Hepatocyte (in vitro differentiated cells): ENCODE data around the gene PRKAG1. TPM values are rescaled to one million over a fixed set of nuclear protein-coding genes. Genes with fewer than 3 reads are reported as not detected.

Experiments
- DNase-seq: peaks from one replicate; pipeline ENCODE4 v3.0.0-alpha.2; 2016; ENCODE audit warnings: low spot score
- H2AFZ ChIP-seq: fragments of 200-600 bp; sonication (generic); 2 replicates; pipeline ENCODE4 v1.6.0; 2016; ENCODE audit warnings: antibody characterized with exemption, mild to moderate bottlenecking
- H3K27ac ChIP-seq: fragments of 200-600 bp; sonication (generic); 2 replicates; pipeline ENCODE4 v1.5.1; 2016; ENCODE audit warnings: mild to moderate bottlenecking
- H3K27me3 ChIP-seq: fragments of 200-600 bp; sonication (generic); 2 replicates; pipeline ENCODE4 v1.6.1; 2016
- H3K36me3 ChIP-seq: fragments of 200-600 bp; sonication (generic); replicated peaks from 2 replicates; pipeline ENCODE4 v1.5.1; 2016; ENCODE audit warnings: low read depth; ENCODE audit not compliant: insufficient read depth
- H3K4me1 ChIP-seq: fragments of 200-600 bp; sonication (generic); 2 replicates; pipeline ENCODE4 v1.5.1; 2016; ENCODE audit warnings: mild to moderate bottlenecking, moderate library complexity; ENCODE audit not compliant: insufficient read depth
- H3K4me2 ChIP-seq: fragments of 200-600 bp; sonication (generic); 2 replicates; pipeline ENCODE4 v1.6.0; 2016
- H3K4me3 ChIP-seq: fragments of 200-600 bp; sonication (generic); 2 replicates; pipeline ENCODE4 v1.5.1; 2016; ENCODE audit warnings: mild to moderate bottlenecking
- H3K79me2 ChIP-seq: fragments of 200-600 bp; sonication (generic); 2 replicates; pipeline ENCODE4 v1.6.0; 2017; ENCODE audit warnings: mild to moderate bottlenecking
- H3K9me2 ChIP-seq: fragments of 200-600 bp; sonication (generic); replicated peaks from 2 replicates; pipeline ENCODE4 v1.6.0; 2017; ENCODE audit warnings: mild to moderate bottlenecking; ENCODE audit not compliant: insufficient read depth
- H3K9me3 ChIP-seq: fragments of 200-600 bp; sonication (generic); 2 replicates; pipeline ENCODE4 v1.5.1; 2016; ENCODE audit warnings: low read depth, mild to moderate bottlenecking
- H4K20me1 ChIP-seq: fragments of 200-600 bp; sonication (generic); 2 replicates; pipeline ENCODE4 v1.6.0; 2016; ENCODE audit warnings: mild to moderate bottlenecking; ENCODE audit not compliant: insufficient read depth, poor library complexity, severe bottlenecking
- EZH2 ChIP-seq: fragments of 200-600 bp; sonication (generic); IDR thresholded peaks from 2 replicates; pipeline ENCODE4 v1.6.1; 2016; ENCODE audit warnings: antibody characterized with exemption, mild to moderate bottlenecking, borderline replicate concordance
- EZH2phosphoT487 ChIP-seq: fragments of 200-600 bp; sonication (generic); IDR thresholded peaks from one replicate; pipeline ENCODE4 v1.6.1; 2018; ENCODE audit warnings: antibody characterized with exemption, mild to moderate bottlenecking, low read depth, moderate library complexity; ENCODE audit not compliant: unreplicated experiment, severe bottlenecking
- WGBS: methylation state at CpG from one replicate; pipeline ENCODE4 v1.1.6; 2016; ENCODE audit warnings: low lambda C conversion rate; ENCODE audit errors: missing lambda C conversion rate; 5-methylcytosine and 5-hydroxymethylcytosine counted together
- polyA plus RNA-seq: library from polyadenylated mRNA; unstranded; fragments of >200 nt; fragmentation: Nextera tagmentation; extraction: Ambion mirVana; gene quantifications from 2 replicates; pipeline ENCODE4 v1.2.1, GENCODE V29; 2016
- total RNA-seq: library from RNA; depleted of rRNA; stranded (reverse); fragments of >200 nt; gene quantifications from 2 replicates; pipeline ENCODE4 v1.2.3, GENCODE V29; 2014
- TF ChIP-seq, protein P1 (sequence below): fragments of 200-600 bp; sonication (generic); IDR thresholded peaks from 2 replicates; pipeline ENCODE4 v1.5.1; 2016; ENCODE audit warnings: antibody characterized with exemption, mild to moderate bottlenecking; ENCODE audit not compliant: poor library complexity

PRKAG1 gene
- total and polyA plus RNA-seq, 2 experiments from 2014 or later, result 46.0 to 61.5 TPM

DNA sequence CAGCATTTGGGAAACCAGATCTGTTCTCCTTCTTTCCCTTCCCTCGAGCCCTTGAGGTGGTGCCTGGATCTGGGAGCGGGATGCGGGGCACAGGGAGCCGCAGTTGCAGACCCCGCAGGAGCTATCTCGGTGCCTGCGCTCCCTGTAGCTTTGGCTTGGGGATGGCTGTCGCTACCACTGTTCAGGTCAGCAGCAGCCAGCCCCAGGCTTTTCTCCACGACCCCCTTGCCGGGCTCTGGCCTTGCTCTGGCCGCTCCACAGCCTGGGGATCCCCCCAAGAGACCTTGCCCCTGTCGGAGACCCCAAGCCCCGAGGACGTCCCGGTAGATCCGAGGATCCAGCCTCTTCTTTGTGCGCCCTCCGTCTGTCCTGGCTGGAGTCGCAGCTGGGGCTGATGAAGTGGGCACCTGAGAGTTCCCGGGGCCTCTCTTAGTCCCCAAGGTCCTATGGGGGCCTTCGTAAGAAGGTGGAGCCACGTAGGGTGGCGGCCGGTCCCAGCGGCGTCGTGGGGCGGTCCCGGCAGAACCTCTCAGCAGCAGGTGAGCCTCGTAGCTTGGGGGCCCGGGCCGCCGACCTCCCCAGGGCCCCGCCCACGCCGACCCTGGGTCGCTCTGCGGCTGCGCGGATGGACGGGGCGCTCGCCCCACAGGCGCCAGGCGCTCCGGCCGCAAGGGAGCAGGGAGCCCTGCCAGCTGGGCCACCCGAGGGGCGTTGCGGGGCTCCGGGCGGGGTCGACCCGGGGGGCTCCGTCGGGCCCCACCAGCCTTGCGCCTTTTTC is 20.7 kb downstream of the PRKAG1 start:
- Histone ChIP-seq H3K79me2 (no peaks in the 10 kb centered on the region), H3K27me3 (peaks cover 58% of the 10 kb centered on the region), H3K9me3 (no peaks in the 10 kb centered on the region), H3K27ac (no peak overlapping the region), H3K4me1 (peaks cover 19% of the 10 kb centered on the region), H3K36me3 (no peaks in the 10 kb centered on the region), H3K4me2 (peak overlapping the region; percentile 98), H3K9me2 (no peaks in the 10 kb centered on the region), H4K20me1 (no peaks in the 10 kb centered on the region), H2AFZ (peak overlapping the region; percentile 33), H3K4me3 (peak overlapping the region; percentile 33)
- WGBS, result 6% methylated on average over 41 of the region's 57 CpGs
- peak; percentile 65 for DNase-seq
- TF ChIP-seq, protein P1, sequence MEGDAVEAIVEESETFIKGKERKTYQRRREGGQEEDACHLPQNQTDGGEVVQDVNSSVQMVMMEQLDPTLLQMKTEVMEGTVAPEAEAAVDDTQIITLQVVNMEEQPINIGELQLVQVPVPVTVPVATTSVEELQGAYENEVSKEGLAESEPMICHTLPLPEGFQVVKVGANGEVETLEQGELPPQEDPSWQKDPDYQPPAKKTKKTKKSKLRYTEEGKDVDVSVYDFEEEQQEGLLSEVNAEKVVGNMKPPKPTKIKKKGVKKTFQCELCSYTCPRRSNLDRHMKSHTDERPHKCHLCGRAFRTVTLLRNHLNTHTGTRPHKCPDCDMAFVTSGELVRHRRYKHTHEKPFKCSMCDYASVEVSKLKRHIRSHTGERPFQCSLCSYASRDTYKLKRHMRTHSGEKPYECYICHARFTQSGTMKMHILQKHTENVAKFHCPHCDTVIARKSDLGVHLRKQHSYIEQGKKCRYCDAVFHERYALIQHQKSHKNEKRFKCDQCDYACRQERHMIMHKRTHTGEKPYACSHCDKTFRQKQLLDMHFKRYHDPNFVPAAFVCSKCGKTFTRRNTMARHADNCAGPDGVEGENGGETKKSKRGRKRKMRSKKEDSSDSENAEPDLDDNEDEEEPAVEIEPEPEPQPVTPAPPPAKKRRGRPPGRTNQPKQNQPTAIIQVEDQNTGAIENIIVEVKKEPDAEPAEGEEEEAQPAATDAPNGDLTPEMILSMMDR, result no peak
- TF ChIP-seq EZH2phosphoT487, result peak; percentile 58
- TF ChIP-seq EZH2, result no peak

DNA sequence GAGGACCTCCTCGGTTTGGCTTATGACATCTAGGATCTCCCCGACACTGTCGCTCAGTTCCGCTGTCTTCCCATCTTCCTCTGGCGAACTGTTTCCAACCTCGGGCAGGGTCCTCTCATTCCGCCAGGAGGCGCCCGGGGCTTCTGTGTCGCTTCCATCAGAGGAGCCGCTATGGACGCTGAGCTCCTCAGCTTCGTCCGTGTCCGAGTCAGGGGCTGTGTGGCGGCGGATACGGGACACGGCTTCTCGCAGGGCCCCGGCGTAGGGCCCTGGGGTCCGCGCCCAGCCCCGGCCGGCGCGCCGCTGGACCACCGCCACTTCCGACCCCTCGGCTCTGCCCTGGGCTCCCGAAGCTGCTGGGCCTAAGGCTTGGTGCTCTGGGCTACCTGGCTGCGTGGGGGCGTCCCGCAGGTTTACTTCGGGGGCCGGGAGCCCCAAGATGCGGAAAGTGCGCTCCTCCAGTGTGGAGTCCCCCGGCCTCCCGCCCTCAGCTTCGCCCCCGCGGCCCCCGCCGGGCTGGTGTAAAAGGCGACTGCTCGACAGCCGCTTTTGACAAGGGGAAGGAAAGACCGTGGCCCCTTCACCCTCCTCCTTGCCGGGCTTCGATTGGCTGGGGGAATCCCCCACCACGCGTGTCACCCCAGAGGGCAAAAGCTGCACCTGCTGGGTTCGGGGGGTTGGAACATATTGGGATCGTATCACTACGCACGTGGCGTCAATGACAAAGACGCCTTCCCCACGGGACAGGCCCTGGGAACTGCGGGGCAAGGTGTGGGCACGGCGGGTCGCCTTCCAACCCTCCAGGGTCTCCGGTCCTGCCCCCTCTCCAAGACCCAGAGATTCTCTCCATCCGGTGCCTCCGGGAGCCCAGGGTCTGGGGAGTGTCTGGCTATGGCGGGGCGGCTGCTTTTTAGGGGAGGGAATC is 21.5 kb downstream of the PRKAG1 start:
- Histone ChIP-seq H3K36me3 (no peaks in the 10 kb centered on the region), H3K27ac (no peak overlapping the region), H2AFZ (peak overlapping the region; percentile 79), H3K4me2 (peak overlapping the region; percentile 98), H4K20me1 (no peaks in the 10 kb centered on the region), H3K27me3 (peaks cover 63% of the 10 kb centered on the region), H3K79me2 (no peaks in the 10 kb centered on the region), H3K9me2 (no peaks in the 10 kb centered on the region), H3K4me1 (peaks cover 19% of the 10 kb centered on the region), H3K9me3 (no peaks in the 10 kb centered on the region), H3K4me3 (peak overlapping the region; percentile 61)
- TF ChIP-seq, protein P1, result peak; percentile 75
- TF ChIP-seq EZH2phosphoT487 (peak; percentile 61), EZH2 (no peak)
- WGBS, result 7% methylated on average over 61 of the region's 71 CpGs
- DNase-seq, result peak; percentile 92

DNA sequence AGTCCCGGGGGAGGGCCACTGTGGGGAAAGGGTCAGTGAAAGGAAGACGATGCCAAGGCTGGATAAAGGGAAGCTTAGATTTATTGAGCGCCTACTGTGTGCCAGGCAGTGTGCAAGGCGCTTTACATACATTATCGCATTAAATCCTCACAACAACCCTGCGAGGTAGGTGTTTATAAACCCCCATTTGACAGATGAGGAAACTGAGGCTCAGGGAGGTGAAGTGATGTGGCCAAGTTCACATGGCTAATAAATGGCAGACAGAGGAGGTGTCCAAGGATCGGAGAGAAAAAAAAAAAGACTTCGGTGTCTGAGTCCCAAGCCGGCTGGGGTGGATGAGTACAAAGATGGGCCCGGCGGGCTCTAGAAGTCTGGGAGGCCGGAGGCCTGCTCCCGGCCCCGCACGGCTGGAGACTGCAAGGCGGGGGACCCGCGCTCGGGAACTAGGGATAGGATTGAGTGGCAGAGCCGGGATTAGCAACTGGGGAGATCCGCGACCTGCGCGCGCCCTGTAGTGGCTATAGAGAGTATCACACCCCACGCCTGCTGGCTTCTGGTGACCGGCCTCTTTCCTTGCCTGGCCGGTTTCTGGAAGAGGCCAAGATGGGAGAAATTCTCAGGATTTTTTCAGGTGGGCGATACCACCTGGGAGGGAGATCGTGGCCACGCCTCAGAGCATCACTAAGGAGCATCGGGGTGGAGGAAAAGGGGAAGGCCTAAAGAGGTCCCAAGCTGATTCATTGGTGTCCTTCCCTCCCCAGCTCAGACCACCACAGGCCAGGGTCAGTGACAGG is 23.3 kb downstream of the PRKAG1 start:
- no peaks in the 10 kb centered on the region for H3K9me3 ChIP-seq
- no peaks in the 10 kb centered on the region for H4K20me1 ChIP-seq
- WGBS, result 15% methylated on average over 32 of the region's 32 CpGs
- peak overlapping the region; percentile 73 for H3K4me2 ChIP-seq
- H3K9me2 ChIP-seq, result no peaks in the 10 kb centered on the region
- peaks cover 59% of the 10 kb centered on the region for H3K27me3 ChIP-seq
- no peaks in the 10 kb centered on the region for H3K79me2 ChIP-seq
- no peaks in the 10 kb centered on the region for H3K36me3 ChIP-seq
- DNase-seq, result peak; percentile 94
- peaks cover 19% of the 10 kb centered on the region for H3K4me1 ChIP-seq
- H3K27ac ChIP-seq, result no peak overlapping the region
- no peak overlapping the region for H2AFZ ChIP-seq
- TF ChIP-seq, protein P1, result peak; percentile 76
- no peak for TF ChIP-seq EZH2phosphoT487
- no peak overlapping the region for H3K4me3 ChIP-seq
